ENCODE measurements around the gene BAIAP2L1.
A peak's percentile ranks its signal among the peaks of the same experiment; 100 is the strongest.
"Not testable (repeated sequence)": the region's sequence is repeated elsewhere in the genome, so short reads cannot be mapped to it uniquely, and the experiment has no call there.

The BAIAP2L1 gene

GRCh38 chr7:98322331-98323270 is 78.3 kb downstream of the BAIAP2L1 start:
- DNase-seq (ENCODE audit: low spot score), result no peak

- DNase-seq (ENCODE audit: low spot score), result no peak
Observed at GRCh38 chr7:98321301-98321700, 79.6 kb downstream of the BAIAP2L1 start.

GRCh38 chr7:98319176-98319575 is 81.7 kb downstream of the BAIAP2L1 start:
- no peak for DNase-seq (ENCODE audit: low spot score)

- DNase-seq (ENCODE audit: low spot score), result no peak
Observed at GRCh38 chr7:98317366-98318040, 83.4 kb downstream of the BAIAP2L1 start.

GRCh38 chr7:98315994-98316527 is 84.8 kb downstream of the BAIAP2L1 start:
- not testable (repeated sequence) for DNase-seq (ENCODE audit: low spot score)

GRCh38 chr7:98315318-98315993 is 85.4 kb downstream of the BAIAP2L1 start:
- DNase-seq (ENCODE audit: low spot score), result no peak

- no peak for DNase-seq (ENCODE audit: low spot score)
Observed at GRCh38 chr7:98314469-98314868, 86.4 kb downstream of the BAIAP2L1 start.

GRCh38 chr7:98312201-98312600 is 88.7 kb downstream of the BAIAP2L1 start:
- DNase-seq (ENCODE audit: low spot score), result no peak

GRCh38 chr7:98309566-98309965 is 91.3 kb downstream of the BAIAP2L1 start:
- no peak for DNase-seq (ENCODE audit: low spot score)

GRCh38 chr7:98307971-98308466 is 92.9 kb downstream of the BAIAP2L1 start:
- DNase-seq (ENCODE audit: low spot score), result no peak

- DNase-seq (ENCODE audit: low spot score), result no peak
Observed at GRCh38 chr7:98305951-98306535, 94.8 kb downstream of the BAIAP2L1 start.

GRCh38 chr7:98303906-98304305 is 97.0 kb downstream of the BAIAP2L1 start:
- no peak for DNase-seq (ENCODE audit: low spot score)

GRCh38 chr7:98303176-98303865 is 97.6 kb downstream of the BAIAP2L1 start:
- no peak for DNase-seq (ENCODE audit: low spot score)

GRCh38 chr7:98301693-98302470 is 99.0 kb downstream of the BAIAP2L1 start:
- no peak for DNase-seq (ENCODE audit: low spot score)

GRCh38 chr7:98300595-98301372 is 100.1 kb downstream of the BAIAP2L1 start:
- no peak for DNase-seq (ENCODE audit: low spot score)

- peak; percentile 63 for DNase-seq (ENCODE audit: low spot score)
Observed at GRCh38 chr7:98297626-98298286, 103.1 kb downstream of the BAIAP2L1 start.

- DNase-seq (ENCODE audit: low spot score), result no peak
Observed at GRCh38 chr7:98296833-98297232, 104.1 kb downstream of the BAIAP2L1 start.

- no peak for DNase-seq (ENCODE audit: low spot score)
Observed at GRCh38 chr7:98295467-98296192, 105.3 kb downstream of the BAIAP2L1 start.

Measured in COLO829 (cell line).